Endothelial cell of umbilical vein (primary cell): ENCODE data around the gene ATXN1. TPM values are rescaled to one million over a fixed set of nuclear protein-coding genes. Genes with fewer than 3 reads are reported as not detected.

Experiments used
- BruUV-seq: library from RNA; stranded (reverse); fragments of 400-500 nt; replicated peaks from 2 replicates; lab custom pipeline; 2021; lab: Mats Ljungman, UMichigan
- CTCF ChIA-PET: fragments of 300-600, 350-600 bp; sonication (Branson Sonifier 250); formaldehyde crosslinking; loops from one replicate; lab custom pipeline; 2021; ENCODE audit warnings: antibody characterized with exemption, inconsistent platforms; lab: Charles Lee
- POLR2A ChIA-PET: fragments of 300-600, 350-600 bp; sonication (Branson Sonifier 250); formaldehyde crosslinking; loops from one replicate; lab custom pipeline; 2021; ENCODE audit warnings: antibody characterized with exemption, inconsistent platforms; lab: Charles Lee
- DNase-seq: peaks from one replicate; pipeline ENCODE4 v3.0.0-alpha.2; 2011; ENCODE audit warnings: low read depth, low spot score
- FAIRE-seq: peaks from 2 replicates; lab custom pipeline; 2011; peaks lifted over from hg19 to GRCh38; lab: Jason Lieb, UNC
- H2AFZ ChIP-seq: 2 replicates; pipeline ENCODE4 v1.6.0; 2012; ENCODE audit warnings: low read depth, low read length, control low read depth, inconsistent platforms
- H3K27ac ChIP-seq: 2 replicates; pipeline ENCODE4 v1.5.1; 2011; ENCODE audit warnings: low read depth, mild to moderate bottlenecking, control low read depth, low read length, moderate library complexity; ENCODE audit not compliant: insufficient read depth
- H3K27me3 ChIP-seq, 2 experiments: 2 replicates each; pipeline versions ENCODE4 v1.6.0 to v1.6.1; 2011; ENCODE audit warnings: low read length in 2 of 2, mixed read lengths in 1 of 2; ENCODE audit not compliant: control insufficient read depth in 2 of 2, insufficient read depth in 2 of 2
- H3K36me3 ChIP-seq, 2 experiments: 2 replicates in 1 of 2; 3 replicates in 1 of 2; pipeline ENCODE4 v1.5.1; 2011; ENCODE audit warnings: low read length in 2 of 2, mild to moderate bottlenecking in 1 of 2, moderate library complexity in 1 of 2; ENCODE audit not compliant: control insufficient read depth in 2 of 2, insufficient read depth in 2 of 2; ENCODE audit errors: extremely low read depth in 1 of 2
- H3K4me1 ChIP-seq: 3 replicates; pipeline ENCODE4 v1.5.1; 2011; ENCODE audit warnings: mild to moderate bottlenecking, low read length; ENCODE audit not compliant: control insufficient read depth, insufficient read depth; ENCODE audit errors: extremely low read depth
- H3K4me2 ChIP-seq: 2 replicates; pipeline ENCODE4 v1.6.1; 2011; ENCODE audit warnings: low read length, control low read depth, mixed read lengths; ENCODE audit not compliant: insufficient read depth
- H3K4me3 ChIP-seq, 3 experiments: fragments of 200-600 bp in 1 of 3; sonication (generic), shearing (Covaris generic) in 1 of 3; replicated peaks in 1 of 3; 2 replicates each; pipeline ENCODE4 v1.5.1; 2011 to 2016; ENCODE audit warnings: control low read depth in 3 of 3, low read length in 3 of 3, mild to moderate bottlenecking in 2 of 3, inconsistent platforms in 1 of 3, low read depth in 1 of 3, moderate library complexity in 1 of 3; ENCODE audit not compliant: insufficient read depth in 1 of 3
- H3K79me2 ChIP-seq: 2 replicates; pipeline ENCODE4 v1.6.0; 2012; ENCODE audit warnings: low read length, inconsistent platforms; ENCODE audit not compliant: control insufficient read depth, insufficient read depth
- H3K9ac ChIP-seq: replicated peaks from 2 replicates; pipeline ENCODE3; 2011; ENCODE audit warnings: low read length, control low read depth; ENCODE audit not compliant: insufficient read depth; ENCODE audit errors: extremely low read depth
- H3K9me1 ChIP-seq: replicated peaks from 3 replicates; pipeline ENCODE4 v1.6.0; 2011; ENCODE audit warnings: mild to moderate bottlenecking, low read length; ENCODE audit not compliant: control insufficient read depth, insufficient read depth; ENCODE audit errors: extremely low read depth
- H3K9me3 ChIP-seq: replicated peaks from 2 replicates; pipeline ENCODE4 v1.5.1; 2012; ENCODE audit warnings: low read length, inconsistent platforms; ENCODE audit not compliant: control insufficient read depth, insufficient read depth
- H4K20me1 ChIP-seq: replicated peaks from 2 replicates; pipeline ENCODE3; 2011; ENCODE audit warnings: mild to moderate bottlenecking, low read length; ENCODE audit not compliant: control insufficient read depth, insufficient read depth; ENCODE audit errors: extremely low read depth
- EZH2 ChIP-seq: IDR thresholded peaks from 2 replicates; pipeline ENCODE4 v1.6.1; 2012; ENCODE audit warnings: borderline replicate concordance, low read depth, mild to moderate bottlenecking, moderate library complexity, low read length, inconsistent platforms; ENCODE audit not compliant: severe bottlenecking
- FOS ChIP-seq: IDR thresholded peaks from 2 replicates; pipeline ENCODE4 v1.6.1; 2011; ENCODE audit warnings: mild to moderate bottlenecking, low read length, moderate library complexity, borderline replicate concordance; ENCODE audit not compliant: insufficient read depth
- GATA2 ChIP-seq: IDR thresholded peaks from 2 replicates; pipeline ENCODE4 v1.7.0; 2011; ENCODE audit warnings: low read depth, mild to moderate bottlenecking, moderate library complexity, mixed read lengths, low read length; ENCODE audit not compliant: insufficient read length, insufficient read depth
- JUN ChIP-seq: IDR thresholded peaks from 2 replicates; pipeline ENCODE4 v1.6.1; 2011; ENCODE audit warnings: borderline replicate concordance, low read depth; ENCODE audit not compliant: insufficient read length, insufficient read depth
- MYC ChIP-seq: IDR thresholded peaks from one replicate; pipeline ENCODE4 v1.6.1; 2011; ENCODE audit warnings: mild to moderate bottlenecking, low read depth, low read length
- POLR2A ChIP-seq: IDR thresholded peaks from 2 replicates; pipeline ENCODE4 v1.6.1; 2012; ENCODE audit warnings: low read depth, mild to moderate bottlenecking, control low read depth, low read length
- POLR2AphosphoS5 ChIP-seq: IDR thresholded peaks from 2 replicates; pipeline ENCODE4 v1.6.1; 2012; ENCODE audit warnings: low read depth, mild to moderate bottlenecking, control low read depth, low read length, moderate library complexity; ENCODE audit not compliant: insufficient read depth
- dilution Hi-C: fragments of 300-500 bp; cut with MboI; formaldehyde crosslinking; loops from one replicate; pipeline ENCODE4 v1.15.0; 2019; ENCODE audit warnings: low sequenced_read_pairs; ENCODE audit not compliant: extremely low pct_ligation_motif_present
- intact Hi-C: fragments of 100-400 bp; cut with micrococcal nuclease; formaldehyde crosslinking; loops from one replicate; pipeline ENCODE4 v1.10.0; 2022
- polyA plus RNA-seq, 4 experiments: library from polyadenylated mRNA; depleted of rRNA in 3 of 4; stranded (reverse) in 3 of 4; unstranded in 1 of 4; fragments of >200 nt; gene quantifications; 2 replicates each; pipeline versions ENCODE4 v1.2.1 to v1.2.3, GENCODE V29; 2011 to 2012; ENCODE audit warnings: missing spikeins in 1 of 4
- total RNA-seq: library from RNA; stranded (reverse); gene quantifications from 2 replicates; pipeline ENCODE4 v1.2.3, GENCODE V29; 2021
- TF ChIP-seq, protein P1 (sequence below): IDR thresholded peaks from 2 replicates; pipeline ENCODE4 v1.6.1; 2011; ENCODE audit not compliant: insufficient read depth, insufficient read length
- TF ChIP-seq, protein P2 (sequence below), 2 donors: IDR thresholded peaks; 1 replicate in 1 of 2; 2 replicates in 1 of 2; pipeline ENCODE4 v1.5.1; 2011; ENCODE audit warnings: low read length in 2 of 2, mild to moderate bottlenecking in 2 of 2, moderate library complexity in 2 of 2, control low read depth in 1 of 2, inconsistent platforms in 1 of 2, low read depth in 1 of 2; ENCODE audit not compliant: insufficient read depth in 1 of 2; ENCODE audit errors: extremely low read depth in 1 of 2

Gene ATXN1
- total and polyA plus RNA-seq, 2 donors (not counting 3 experiments of a cell fraction or from before 2014, with no cell fraction given) = 16.4 to 33.0 TPM

DNA sequence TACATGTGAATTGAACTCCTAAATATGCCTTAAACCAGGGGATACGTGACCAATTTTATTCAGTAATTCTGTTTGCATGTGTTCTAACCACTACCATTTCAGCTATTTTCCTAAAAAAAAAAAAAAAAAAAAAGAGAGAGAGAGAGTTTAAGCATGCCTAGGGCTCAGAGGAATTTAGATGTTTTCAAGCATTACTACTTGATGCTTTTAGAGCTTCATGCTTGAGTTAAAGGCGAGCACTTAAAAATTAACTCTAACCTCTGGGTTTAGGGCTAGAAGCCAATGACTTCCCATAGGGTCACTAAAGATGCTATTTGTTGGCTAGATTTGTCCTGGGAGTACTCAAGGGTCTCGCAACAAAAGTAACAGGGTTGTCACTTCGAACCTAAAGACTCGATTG lies 217.7 kb downstream of the ATXN1 start:
- CTCF ChIA-PET = interaction anchor here (1.0 kb wide), 1 partner anchor 220 kb away, joined by 3 read pairs; no protein-coding TSS in a partner anchor
- FAIRE-seq (no peak), DNase-seq (no peak)
- Histone ChIP-seq H2AFZ (no peak overlapping the region), H3K36me3 (no peaks in the 10 kb centered on the region), H3K9ac (no peak overlapping the region), H3K9me3 (no peaks in the 10 kb centered on the region), H3K4me2 (no peak overlapping the region), H3K27me3 (no peaks in the 10 kb centered on the region), H3K79me2 (no peaks in the 10 kb centered on the region), H4K20me1 (no peaks in the 10 kb centered on the region), H3K27ac (no peak overlapping the region), H3K4me3 (no peak overlapping the region), H3K9me1 (no peaks in the 10 kb centered on the region), H3K4me1 (peaks cover 8% of the 10 kb centered on the region)
- no peak for TF ChIP-seq FOS
- TF ChIP-seq GATA2 = no peak
- TF ChIP-seq EZH2 = no peak
- TF ChIP-seq, protein P1, sequence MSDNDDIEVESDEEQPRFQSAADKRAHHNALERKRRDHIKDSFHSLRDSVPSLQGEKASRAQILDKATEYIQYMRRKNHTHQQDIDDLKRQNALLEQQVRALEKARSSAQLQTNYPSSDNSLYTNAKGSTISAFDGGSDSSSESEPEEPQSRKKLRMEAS = no peak
- no peak for TF ChIP-seq MYC
- dilution Hi-C loops (no loop called here), intact Hi-C loops (no loop called here)
- POLR2A ChIA-PET = no interaction called here
- BruUV-seq = no TSS peak

DNA sequence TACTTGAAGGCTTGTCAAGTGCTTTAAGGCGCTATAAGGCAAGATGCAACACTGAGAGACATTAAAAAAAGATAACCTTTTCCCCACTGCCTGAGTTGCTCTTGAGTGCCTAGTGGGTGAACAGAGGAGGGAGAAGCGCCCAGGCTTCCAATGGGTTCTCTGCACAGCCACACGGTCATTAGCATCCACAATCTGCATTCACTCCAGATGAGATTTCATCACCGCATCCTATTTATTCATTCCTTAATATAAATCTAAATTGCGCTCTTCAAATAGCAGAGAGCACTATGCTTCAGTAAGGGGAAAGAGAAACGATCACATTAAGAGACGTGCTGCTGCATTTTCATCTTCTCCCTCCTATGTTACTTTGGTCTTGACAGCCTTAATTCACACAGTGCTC lies 219.2 kb downstream of the ATXN1 start:
- no peak for FAIRE-seq
- POLR2A ChIA-PET = no interaction called here
- no peaks in the 10 kb centered on the region for H3K79me2 ChIP-seq
- intact Hi-C loops = no loop called here
- dilution Hi-C loops = no loop called here
- no TSS peak for BruUV-seq
- H4K20me1 ChIP-seq = no peaks in the 10 kb centered on the region
- H2AFZ ChIP-seq = no peak overlapping the region
- no peaks in the 10 kb centered on the region for H3K36me3 ChIP-seq
- no peaks in the 10 kb centered on the region for H3K9me3 ChIP-seq
- H3K9me1 ChIP-seq = no peaks in the 10 kb centered on the region
- H3K4me2 ChIP-seq = no peak overlapping the region
- DNase-seq = no peak
- TF ChIP-seq POLR2AphosphoS5 (no peak), POLR2A (no peak), EZH2 (no peak), GATA2 (no peak), JUN (no peak), FOS (no peak), MYC (no peak)
- TF ChIP-seq, protein P1 = no peak
- TF ChIP-seq, protein P2, sequence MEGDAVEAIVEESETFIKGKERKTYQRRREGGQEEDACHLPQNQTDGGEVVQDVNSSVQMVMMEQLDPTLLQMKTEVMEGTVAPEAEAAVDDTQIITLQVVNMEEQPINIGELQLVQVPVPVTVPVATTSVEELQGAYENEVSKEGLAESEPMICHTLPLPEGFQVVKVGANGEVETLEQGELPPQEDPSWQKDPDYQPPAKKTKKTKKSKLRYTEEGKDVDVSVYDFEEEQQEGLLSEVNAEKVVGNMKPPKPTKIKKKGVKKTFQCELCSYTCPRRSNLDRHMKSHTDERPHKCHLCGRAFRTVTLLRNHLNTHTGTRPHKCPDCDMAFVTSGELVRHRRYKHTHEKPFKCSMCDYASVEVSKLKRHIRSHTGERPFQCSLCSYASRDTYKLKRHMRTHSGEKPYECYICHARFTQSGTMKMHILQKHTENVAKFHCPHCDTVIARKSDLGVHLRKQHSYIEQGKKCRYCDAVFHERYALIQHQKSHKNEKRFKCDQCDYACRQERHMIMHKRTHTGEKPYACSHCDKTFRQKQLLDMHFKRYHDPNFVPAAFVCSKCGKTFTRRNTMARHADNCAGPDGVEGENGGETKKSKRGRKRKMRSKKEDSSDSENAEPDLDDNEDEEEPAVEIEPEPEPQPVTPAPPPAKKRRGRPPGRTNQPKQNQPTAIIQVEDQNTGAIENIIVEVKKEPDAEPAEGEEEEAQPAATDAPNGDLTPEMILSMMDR (IDR thresholded peaks at IDR 0.05; ENCODE audit: extremely low read depth in 1 of 2, insufficient read depth in 1 of 2, low read depth in 1 of 2, low read length in 2 of 2) = no peak
- no peak overlapping the region for H3K9ac ChIP-seq
- CTCF ChIA-PET = no interaction called here
- H3K27me3 ChIP-seq = no peaks in the 10 kb centered on the region
- H3K4me1 ChIP-seq = peaks cover 5% of the 10 kb centered on the region
- no peak overlapping the region for H3K27ac ChIP-seq
- no peak overlapping the region for H3K4me3 ChIP-seq
